H1 (cell line): ENCODE measurements around the gene PDE8B. TPM values are rescaled to one million over a fixed set of nuclear protein-coding genes. Genes with fewer than 3 reads are reported as not detected.

ENCODE experiments used
- CTCF ChIA-PET: fragments of 300-600 bp; sonication (Branson Sonifier 250); formaldehyde crosslinking; loops from one replicate; lab custom pipeline; 2021; ENCODE audit not compliant: partially characterized antibody; lab: Charles Lee
- POLR2A ChIA-PET: fragments of 300-600 bp; sonication (Branson Sonifier 250); formaldehyde crosslinking; loops from one replicate; lab custom pipeline; 2021; ENCODE audit warnings: inconsistent platforms; ENCODE audit not compliant: partially characterized antibody; lab: Charles Lee
- DNase-seq, 2 experiments: peaks; one replicate each; pipeline versions ENCODE4 v3.0.0 to v3.0.0-alpha.2; 2010 to 2022; ENCODE audit warnings: low spot score in 2 of 2, low read depth in 1 of 2, mixed read lengths in 1 of 2
- FAIRE-seq: peaks from 2 replicates; lab custom pipeline; 2011; peaks lifted over from hg19 to GRCh38; lab: Jason Lieb, UNC
- H2AFZ ChIP-seq: 2 replicates; pipeline ENCODE4 v1.8.1; 2012; ENCODE audit warnings: low read length, inconsistent platforms
- H2AK5ac ChIP-seq: 2 replicates; pipeline ENCODE4 v1.6.1; 2013; ENCODE audit warnings: low read depth, low read length
- H2BK120ac ChIP-seq: replicated peaks from 2 replicates; pipeline ENCODE3; 2013; ENCODE audit warnings: low read depth, low read length, inconsistent platforms
- H2BK12ac ChIP-seq: 2 replicates; pipeline ENCODE4 v1.6.1; 2013; ENCODE audit warnings: low read depth, low read length
- H2BK15ac ChIP-seq: 2 replicates; pipeline ENCODE4 v1.6.1; 2013; ENCODE audit warnings: low read length
- H2BK20ac ChIP-seq: 2 replicates; pipeline ENCODE4 v1.6.1; 2013; ENCODE audit warnings: low read length
- H2BK5ac ChIP-seq: 2 replicates; pipeline ENCODE4 v1.6.1; 2013; ENCODE audit warnings: low read depth, low read length
- H3K14ac ChIP-seq: 2 replicates; pipeline ENCODE4 v1.6.1; 2013; ENCODE audit warnings: inconsistent platforms; ENCODE audit not compliant: insufficient read length
- H3K18ac ChIP-seq: 2 replicates; pipeline ENCODE4 v1.6.1; 2013; ENCODE audit warnings: low read length; ENCODE audit errors: extremely low read depth
- H3K23ac ChIP-seq: 2 replicates; pipeline ENCODE4 v1.6.1; 2013; ENCODE audit warnings: inconsistent platforms; ENCODE audit not compliant: insufficient read length
- H3K23me2 ChIP-seq: 2 replicates; pipeline ENCODE4 v1.6.1; 2013; ENCODE audit warnings: low read depth, low read length
- H3K27ac ChIP-seq: 2 replicates; pipeline ENCODE4 v1.6.1; 2011; ENCODE audit warnings: low read depth, low read length, inconsistent platforms
- H3K27me3 ChIP-seq, 4 experiments: replicated peaks in 1 of 4; 1 replicate in 1 of 4; 2 replicates in 3 of 4; pipeline versions ENCODE4 v1.6.1 to v1.8.1; 2011 to 2013; ENCODE audit warnings: low read length in 3 of 4, mild to moderate bottlenecking in 3 of 4, inconsistent platforms in 2 of 4, mixed read lengths in 2 of 4, moderate library complexity in 1 of 4; ENCODE audit not compliant: control insufficient read depth in 3 of 4, insufficient read depth in 3 of 4; ENCODE audit errors: extremely low read depth in 1 of 4
- H3K36me3 ChIP-seq, 4 experiments: 2 replicates each; pipeline versions ENCODE4 v1.6.1 to v1.8.1; 2011 to 2013; ENCODE audit warnings: mild to moderate bottlenecking in 4 of 4, low read length in 3 of 4, moderate library complexity in 2 of 4, control low read depth in 1 of 4, inconsistent platforms in 1 of 4; ENCODE audit not compliant: insufficient read depth in 4 of 4, control insufficient read depth in 2 of 4
- H3K4ac ChIP-seq: replicated peaks from 2 replicates; pipeline ENCODE3; 2013; ENCODE audit warnings: low read length, low read depth, mixed read lengths, inconsistent platforms; ENCODE audit not compliant: insufficient read length
- H3K4me1 ChIP-seq, 4 experiments: replicated peaks in 1 of 4; 1 replicate in 1 of 4; 2 replicates in 3 of 4; pipeline versions ENCODE4 v1.6.1 to v1.8.1; 2011 to 2013; ENCODE audit warnings: low read length in 3 of 4, inconsistent platforms in 2 of 4, mixed read lengths in 1 of 4; ENCODE audit not compliant: insufficient read depth in 4 of 4, control insufficient read depth in 3 of 4
- H3K4me2 ChIP-seq, 2 experiments: 2 replicates each; pipeline versions ENCODE4 v1.6.1 to v1.8.1; 2011 to 2013; ENCODE audit warnings: low read depth in 2 of 2, low read length in 2 of 2, control low read depth in 1 of 2, inconsistent platforms in 1 of 2, mild to moderate bottlenecking in 1 of 2; ENCODE audit not compliant: insufficient read depth in 1 of 2
- H3K4me3 ChIP-seq, 4 experiments: fragments of 200-600, 300-600 bp in 1 of 4; sonication (generic), shearing (Covaris generic), sonication (Bioruptor Twin) in 1 of 4; 2 replicates each; pipeline versions ENCODE4 v1.5.1 to v1.8.1; 2011 to 2016; ENCODE audit warnings: low read length in 4 of 4, low read depth in 3 of 4, control low read depth in 2 of 4, inconsistent platforms in 2 of 4, mild to moderate bottlenecking in 2 of 4, mixed read lengths in 1 of 4, moderate library complexity in 1 of 4; ENCODE audit not compliant: insufficient read depth in 2 of 4; ENCODE audit errors: extremely low read depth in 1 of 4
- H3K56ac ChIP-seq: replicated peaks from 2 replicates; pipeline ENCODE3; 2013; ENCODE audit warnings: low read depth, mild to moderate bottlenecking, mixed read lengths, low read length, inconsistent platforms; ENCODE audit not compliant: insufficient read length
- H3K79me1 ChIP-seq: 2 replicates; pipeline ENCODE4 v1.6.1; 2013; ENCODE audit warnings: low read depth, low read length, control low read depth
- H3K79me2 ChIP-seq, 2 experiments: 2 replicates each; pipeline versions ENCODE4 v1.6.1 to v1.8.1; 2012 to 2013; ENCODE audit warnings: low read length in 2 of 2, mild to moderate bottlenecking in 2 of 2, inconsistent platforms in 1 of 2; ENCODE audit not compliant: insufficient read depth in 2 of 2, control insufficient read depth in 1 of 2
- H3K9ac ChIP-seq, 4 experiments: replicated peaks in 1 of 4; 1 replicate in 1 of 4; 2 replicates in 3 of 4; pipeline versions ENCODE4 v1.6.1 to v1.8.1; 2011 to 2013; ENCODE audit warnings: low read depth in 3 of 4, low read length in 3 of 4, control low read depth in 2 of 4, mild to moderate bottlenecking in 2 of 4, moderate library complexity in 2 of 4, inconsistent platforms in 1 of 4; ENCODE audit errors: extremely low read depth in 1 of 4
- H3K9me3 ChIP-seq, 2 experiments: 2 replicates each; pipeline versions ENCODE4 v1.6.1 to v1.8.1; 2012 to 2013; ENCODE audit warnings: mild to moderate bottlenecking in 2 of 2, moderate library complexity in 2 of 2, control low read depth in 1 of 2, inconsistent platforms in 1 of 2, low read depth in 1 of 2, low read length in 1 of 2, mixed read lengths in 1 of 2; ENCODE audit not compliant: insufficient read depth in 2 of 2
- H4K20me1 ChIP-seq, 2 experiments: replicated peaks in 1 of 2; 2 replicates each; pipeline versions ENCODE3 to v1.8.1; 2011 to 2013; ENCODE audit warnings: inconsistent platforms in 2 of 2, low read length in 2 of 2, mild to moderate bottlenecking in 1 of 2; ENCODE audit not compliant: insufficient read depth in 2 of 2, control insufficient read depth in 1 of 2
- H4K5ac ChIP-seq: 2 replicates; pipeline ENCODE4 v1.6.1; 2013; ENCODE audit warnings: low read length, low read depth, mixed read lengths, inconsistent platforms; ENCODE audit not compliant: insufficient read length
- H4K8ac ChIP-seq: 2 replicates; pipeline ENCODE4 v1.8.0; 2013; ENCODE audit warnings: mild to moderate bottlenecking, moderate library complexity, low read length, inconsistent platforms; ENCODE audit not compliant: insufficient read depth; ENCODE audit errors: extremely low read depth
- H4K91ac ChIP-seq: replicated peaks from 2 replicates; pipeline ENCODE3; 2013; ENCODE audit warnings: low read length, mixed read lengths, inconsistent platforms; ENCODE audit not compliant: insufficient read length
- BCL11A ChIP-seq, 2 experiments: IDR thresholded peaks; one replicate each; pipeline ENCODE4 v1.6.1; 2011; ENCODE audit warnings: low read depth in 2 of 2, low read length in 2 of 2, mild to moderate bottlenecking in 2 of 2
- EZH2 ChIP-seq: fragments of 200-600 bp; sonication (generic); IDR thresholded peaks from 2 replicates; pipeline ENCODE4 v1.7.1; 2012; ENCODE audit warnings: low read depth, mild to moderate bottlenecking, moderate library complexity, low read length, inconsistent platforms; ENCODE audit not compliant: severe bottlenecking
- KDM4A ChIP-seq: IDR thresholded peaks from one replicate; pipeline ENCODE4 v1.7.1; 2012; ENCODE audit warnings: low read depth, mild to moderate bottlenecking, moderate library complexity, low read length, inconsistent platforms; ENCODE audit not compliant: severe bottlenecking
- RXRA ChIP-seq: IDR thresholded peaks from 2 replicates; pipeline ENCODE4 v1.6.1; 2011; ENCODE audit warnings: low read depth, mild to moderate bottlenecking, low read length, moderate library complexity; ENCODE audit not compliant: insufficient read depth
- TAF7 ChIP-seq: optimal IDR thresholded peaks from 2 replicates; pipeline ENCODE3; 2011; ENCODE audit warnings: low read depth, mild to moderate bottlenecking, inconsistent platforms, low read length, moderate library complexity, borderline replicate concordance
- WGBS, 2 experiments: shearing (Covaris generic) in 1 of 2; methylation state at CpG; one replicate each; pipeline versions ENCODE4 v1.1.6 to v1.1.7; 2013 to 2015; ENCODE audit warnings: low lambda C conversion rate in 2 of 2, mixed read lengths in 2 of 2, inconsistent platforms in 1 of 2, low coverage in 1 of 2, missing lambda C conversion rate in 1 of 2; ENCODE audit not compliant: insufficient replicate concordance in 2 of 2, insufficient coverage in 1 of 2, insufficient read length in 1 of 2; ENCODE audit errors: extremely low coverage in 1 of 2, missing lambda C conversion rate in 1 of 2; 5-methylcytosine and 5-hydroxymethylcytosine counted together
- polyA plus RNA-seq, 7 experiments: library from polyadenylated mRNA; depleted of rRNA in 3 of 7; stranded (reverse) in 5 of 7; unstranded in 2 of 7; fragments of >200 nt in 5 of 7; fragments of 200-250 nt in 2 of 7; gene quantifications; 1 replicate in 5 of 7; 2 replicates in 1 of 7; 4 replicates in 1 of 7; pipeline versions ENCODE4 v1.2.1 to v1.2.3, GENCODE V29; 2011 to 2013; ENCODE audit warnings: missing spikeins in 2 of 7, mixed read lengths in 2 of 7
- total RNA-seq: library from RNA; stranded (reverse); fragmentation: NEBNext Ultra II Directional; extraction: Animal tissue kit (Norgen Biotek cat#: 25700); gene quantifications from 2 replicates; pipeline ENCODE4 v1.2.1, GENCODE V29; 2021
- TF ChIP-seq, protein P1 (sequence below): IDR thresholded peaks from 2 replicates; pipeline ENCODE4 v1.6.1; 2011; ENCODE audit warnings: low read length, improper control_type of control experiment
- TF ChIP-seq, protein P2 (sequence below), 3 experiments: IDR thresholded peaks; 1 replicate in 2 of 3; 2 replicates in 1 of 3; pipeline versions ENCODE4 v1.5.1 to v1.6.1; 2011; ENCODE audit warnings: low read length in 3 of 3, mild to moderate bottlenecking in 3 of 3, inconsistent platforms in 2 of 3, low read depth in 1 of 3, moderate library complexity in 1 of 3; ENCODE audit not compliant: insufficient read depth in 1 of 3; ENCODE audit errors: control extremely low read depth in 1 of 3

Gene PDE8B
- total and polyA plus RNA-seq, 2 of the 8 experiments (the other 6 are each of a cell fraction or from before 2014, with no cell fraction given): 0.32 to 1.1 TPM

DNA sequence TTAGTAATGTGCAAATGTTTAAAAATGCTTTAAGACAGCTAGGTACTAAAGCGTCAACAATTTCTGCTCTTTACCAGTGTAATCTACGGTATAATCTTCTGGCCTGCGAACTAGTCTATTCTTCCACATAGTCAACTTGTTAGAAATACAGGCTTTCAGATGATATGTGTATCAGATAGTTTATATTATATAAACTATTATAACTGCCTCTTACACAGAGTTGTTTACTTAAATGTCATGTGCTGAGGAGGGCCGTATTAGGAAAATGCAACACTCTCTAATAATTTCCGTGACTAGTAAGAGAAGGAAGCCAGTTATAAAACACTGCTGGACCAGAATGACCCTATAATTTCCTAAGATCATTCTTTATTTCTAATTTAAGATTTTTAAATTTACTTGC lies 218.0 kb downstream of the PDE8B start:
- Histone ChIP-seq H3K79me1 (no peaks in the 10 kb centered on the region), H4K8ac (no peak overlapping the region), H2BK20ac (no peak overlapping the region)
- TF ChIP-seq RXRA (no peak), EZH2 (no peak), KDM4A (no peak), BCL11A (IDR thresholded peaks at IDR 0.05; ENCODE audit: low read depth in 2 of 2, low read length in 2 of 2) (no peak), TAF7 (no peak)
- TF ChIP-seq, protein P1, sequence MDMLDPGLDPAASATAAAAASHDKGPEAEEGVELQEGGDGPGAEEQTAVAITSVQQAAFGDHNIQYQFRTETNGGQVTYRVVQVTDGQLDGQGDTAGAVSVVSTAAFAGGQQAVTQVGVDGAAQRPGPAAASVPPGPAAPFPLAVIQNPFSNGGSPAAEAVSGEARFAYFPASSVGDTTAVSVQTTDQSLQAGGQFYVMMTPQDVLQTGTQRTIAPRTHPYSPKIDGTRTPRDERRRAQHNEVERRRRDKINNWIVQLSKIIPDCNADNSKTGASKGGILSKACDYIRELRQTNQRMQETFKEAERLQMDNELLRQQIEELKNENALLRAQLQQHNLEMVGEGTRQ: no peak
- TF ChIP-seq, protein P2, sequence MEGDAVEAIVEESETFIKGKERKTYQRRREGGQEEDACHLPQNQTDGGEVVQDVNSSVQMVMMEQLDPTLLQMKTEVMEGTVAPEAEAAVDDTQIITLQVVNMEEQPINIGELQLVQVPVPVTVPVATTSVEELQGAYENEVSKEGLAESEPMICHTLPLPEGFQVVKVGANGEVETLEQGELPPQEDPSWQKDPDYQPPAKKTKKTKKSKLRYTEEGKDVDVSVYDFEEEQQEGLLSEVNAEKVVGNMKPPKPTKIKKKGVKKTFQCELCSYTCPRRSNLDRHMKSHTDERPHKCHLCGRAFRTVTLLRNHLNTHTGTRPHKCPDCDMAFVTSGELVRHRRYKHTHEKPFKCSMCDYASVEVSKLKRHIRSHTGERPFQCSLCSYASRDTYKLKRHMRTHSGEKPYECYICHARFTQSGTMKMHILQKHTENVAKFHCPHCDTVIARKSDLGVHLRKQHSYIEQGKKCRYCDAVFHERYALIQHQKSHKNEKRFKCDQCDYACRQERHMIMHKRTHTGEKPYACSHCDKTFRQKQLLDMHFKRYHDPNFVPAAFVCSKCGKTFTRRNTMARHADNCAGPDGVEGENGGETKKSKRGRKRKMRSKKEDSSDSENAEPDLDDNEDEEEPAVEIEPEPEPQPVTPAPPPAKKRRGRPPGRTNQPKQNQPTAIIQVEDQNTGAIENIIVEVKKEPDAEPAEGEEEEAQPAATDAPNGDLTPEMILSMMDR (IDR thresholded peaks at IDR 0.05; ENCODE audit: control extremely low read depth in 1 of 3, insufficient read depth in 1 of 3, low read depth in 1 of 3, low read length in 3 of 3): no peak
- TF ChIP-seq, all 59 proteins: peak for 0
- peaks cover 0 to 7% (median 4%) of the 10 kb centered on the region in 4 experiments; a peak in 4 of 8 replicates for H3K36me3 ChIP-seq
- no peak overlapping the region for H2BK12ac ChIP-seq
- H2AK5ac ChIP-seq: no peak overlapping the region
- H3K79me2 ChIP-seq: no peaks in the 10 kb centered on the region
- ChIA-PET POLR2A (interaction anchor here (0.6 kb wide), 1 partner anchor 351 kb away, joined by 3 read pairs; no protein-coding TSS in a partner anchor), CTCF (interaction anchor here (1.2 kb wide), 1 partner anchor 19 kb away, joined by 3 read pairs; no protein-coding TSS in a partner anchor)
- H4K5ac ChIP-seq: no peak overlapping the region
- no peak overlapping the region for H3K4me2 ChIP-seq
- H2AFZ ChIP-seq: no peak overlapping the region
- no peak overlapping the region for H3K18ac ChIP-seq
- no peak overlapping the region for H3K23ac ChIP-seq
- no peak for FAIRE-seq
- no peak overlapping the region for H2BK5ac ChIP-seq
- no peak overlapping the region for H3K4me3 ChIP-seq
- H4K91ac ChIP-seq: no peak overlapping the region
- no peak overlapping the region for H2BK15ac ChIP-seq
- DNase-seq: no peak
- 94% methylated on average over 5 of the region's 5 CpGs; no CpG with 5 or more reads in 1 of the 2 experiments for WGBS, 2 experiments
- H3K4me1 ChIP-seq: no peaks in the 10 kb centered on the region
- no peaks in the 10 kb centered on the region for H3K27me3 ChIP-seq
- H3K9ac ChIP-seq: no peak overlapping the region
- H3K9me3 ChIP-seq: no peaks in the 10 kb centered on the region
- H3K23me2 ChIP-seq: no peaks in the 10 kb centered on the region
- H2BK120ac ChIP-seq: no peak overlapping the region
- no peak overlapping the region for H3K56ac ChIP-seq
- no peak overlapping the region for H3K27ac ChIP-seq
- no peak overlapping the region for H3K4ac ChIP-seq
- H3K14ac ChIP-seq: no peak overlapping the region
- H4K20me1 ChIP-seq: no peaks in the 10 kb centered on the region
